ENCODE results near the gene TPP2.

The TPP2 gene

GRCh38 chr13:102596147-102597028, at the start of gene TPP2:
TPP2 (plus strand) TSS chr13:102596986; CDS start chr13:102597039, 53 bp downstream.
- peak; percentile 96 for DNase-seq

- DNase-seq = no peak
Measured at GRCh38 chr13:102548811-102549210, 48.0 kb upstream of the TPP2 start.

- DNase-seq = no peak
Measured at GRCh38 chr13:102550507-102550906, 46.3 kb upstream of the TPP2 start.

GRCh38 chr13:102555914-102556553, 40.8 kb upstream of the TPP2 start:
- DNase-seq = peak; percentile 7

- DNase-seq = no peak
Measured at GRCh38 chr13:102556806-102557205, 40.0 kb upstream of the TPP2 start.

GRCh38 chr13:102558029-102558428, 38.8 kb upstream of the TPP2 start:
- DNase-seq = no peak

GRCh38 chr13:102561933-102562332, 34.9 kb upstream of the TPP2 start:
- no peak for DNase-seq

- no peak for DNase-seq
Measured at GRCh38 chr13:102563267-102563666, 33.5 kb upstream of the TPP2 start.

GRCh38 chr13:102564564-102564963, 32.2 kb upstream of the TPP2 start:
- no peak for DNase-seq

GRCh38 chr13:102566513-102566912, 30.3 kb upstream of the TPP2 start:
- no peak for DNase-seq

GRCh38 chr13:102567857-102568256, 28.9 kb upstream of the TPP2 start:
- no peak for DNase-seq

GRCh38 chr13:102569488-102569887, 27.3 kb upstream of the TPP2 start:
- no peak for DNase-seq

GRCh38 chr13:102571075-102571474, 25.7 kb upstream of the TPP2 start:
- DNase-seq = no peak

- no peak for DNase-seq
Measured at GRCh38 chr13:102572323-102572722, 24.5 kb upstream of the TPP2 start.

GRCh38 chr13:102580552-102581169, 16.1 kb upstream of the TPP2 start:
- peak; percentile 8 for DNase-seq

GRCh38 chr13:102582256-102582655, 14.5 kb upstream of the TPP2 start:
- no peak for DNase-seq

- no peak for DNase-seq
Measured at GRCh38 chr13:102584434-102584833, 12.4 kb upstream of the TPP2 start.

- DNase-seq = no peak
Measured at GRCh38 chr13:102586615-102587014, 10.2 kb upstream of the TPP2 start.

GRCh38 chr13:102587916-102588315, 8.9 kb upstream of the TPP2 start:
- no peak for DNase-seq

- DNase-seq = no peak
Measured at GRCh38 chr13:102589301-102589822, 7.4 kb upstream of the TPP2 start.

- peak; percentile 69 for DNase-seq
Measured at GRCh38 chr13:102591988-102592781, 4.6 kb upstream of the TPP2 start.

GRCh38 chr13:102593466-102593865, 3.3 kb upstream of the TPP2 start:
- no peak for DNase-seq
